Hematopoietic multipotent progenitor cell treated with erythropoietin and hydrocortisone succinate and interleukin-3 and kit ligand, for 17 days (in vitro differentiated cells): ENCODE results near the gene KRT13.
A peak's percentile ranks its signal among the peaks of the same experiment; 100 is the strongest.
"Not testable (repeated sequence)": the region's sequence is repeated elsewhere in the genome, so short reads cannot be mapped to it uniquely, and the experiment has no call there.

ENCODE experiments used
- DNase-seq: peaks from one replicate; pipeline ENCODE4 v3.0.0-alpha.2; 2015; ENCODE audit warnings: low spot score

Gene KRT13

DNA sequence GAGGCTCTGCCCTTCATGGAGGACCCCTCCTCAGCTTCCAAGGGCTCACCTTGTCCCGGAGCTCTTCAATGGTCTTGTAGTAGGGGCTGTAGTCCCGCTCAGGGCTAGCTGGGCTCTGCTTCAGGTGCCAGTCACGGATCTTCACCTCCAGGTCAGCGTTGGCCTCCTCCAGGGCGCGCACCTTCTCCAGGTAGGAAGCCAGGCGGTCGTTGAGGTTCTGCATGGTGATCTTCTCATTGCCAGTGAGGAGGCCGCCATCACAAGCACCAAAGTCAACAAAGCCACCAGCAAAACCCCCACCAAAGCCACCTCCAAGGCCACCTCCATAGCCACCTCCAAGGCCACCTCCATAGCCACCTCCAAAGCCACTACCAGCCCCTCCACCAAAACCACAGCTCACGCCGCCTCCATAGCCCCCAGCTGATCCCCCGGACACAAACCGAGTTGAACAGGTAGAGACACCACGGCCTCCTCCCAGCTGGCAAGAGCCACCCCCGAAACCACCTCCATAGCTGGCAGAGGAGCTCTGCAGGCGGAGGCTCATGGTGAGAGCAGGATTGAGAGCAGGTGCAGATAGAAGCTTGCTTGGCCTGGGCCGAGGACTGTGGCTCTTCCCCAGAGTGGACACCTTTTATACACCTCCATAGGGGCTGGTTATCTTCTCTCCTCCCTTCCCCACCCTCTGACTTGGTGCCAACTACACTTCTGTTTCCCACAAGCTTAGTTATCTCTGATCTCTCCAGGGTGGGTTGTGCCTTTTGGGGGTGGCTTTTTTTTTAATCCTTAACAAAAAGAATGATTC, at the start of gene KRT13:
KRT13 (minus strand) TSS at position 606 of the 802 bp plus-strand sequence; CDS start at position 544, 62 bp downstream.
- peak; percentile 13 for DNase-seq

DNA sequence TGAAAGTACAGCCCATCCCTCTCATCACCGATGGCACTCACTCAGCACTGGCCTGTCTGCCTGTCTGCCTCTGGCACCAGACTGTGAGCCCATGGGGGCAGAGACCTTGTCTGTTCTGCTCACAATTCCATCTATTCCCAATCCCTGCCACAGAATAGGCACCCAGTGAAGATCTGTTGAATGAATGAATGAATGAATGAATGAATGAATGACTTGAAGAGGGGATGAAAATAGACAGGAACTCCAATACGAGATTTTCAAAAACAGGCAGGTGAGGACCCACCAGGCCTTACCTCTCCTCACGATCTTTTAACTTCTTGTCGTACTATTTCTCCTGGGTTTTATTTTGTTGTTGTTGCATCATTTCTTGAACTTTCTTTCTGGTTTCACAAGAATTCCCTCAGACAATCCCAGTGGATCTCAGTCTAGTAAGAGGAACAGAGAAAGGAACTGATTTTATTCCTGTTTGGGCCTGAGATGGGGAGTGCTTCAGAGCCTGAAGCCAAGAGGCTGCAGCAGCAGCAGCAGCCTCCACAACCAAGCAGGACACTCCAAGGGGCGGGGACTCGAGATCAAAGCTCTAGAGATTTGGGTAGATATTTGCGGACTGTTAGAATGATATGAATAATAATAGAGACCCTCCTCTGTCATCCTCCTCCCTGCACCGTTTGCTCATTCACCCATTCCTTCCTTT, 48.7 kb upstream of the KRT13 start:
- DNase-seq, result no peak

DNA sequence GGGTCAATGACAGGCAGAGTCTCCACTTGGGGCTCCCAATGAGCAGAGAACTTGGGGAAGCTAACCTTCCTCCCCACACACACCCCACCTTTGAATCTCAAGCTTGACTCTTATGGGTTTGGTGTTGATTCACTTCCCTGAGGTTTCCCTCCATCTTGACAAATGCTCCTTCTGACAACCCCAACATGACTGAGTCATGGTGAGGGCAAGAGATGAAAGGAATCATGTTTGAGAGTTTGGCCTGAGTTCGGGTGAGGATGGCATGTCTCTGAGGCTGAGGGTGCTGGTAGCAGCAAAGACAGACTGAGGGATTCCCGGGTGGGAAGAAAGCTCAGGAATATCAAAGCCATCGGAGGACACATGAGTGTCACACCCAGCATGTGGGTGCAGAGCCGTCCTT, 47.8 kb upstream of the KRT13 start:
- DNase-seq, result no peak

DNA sequence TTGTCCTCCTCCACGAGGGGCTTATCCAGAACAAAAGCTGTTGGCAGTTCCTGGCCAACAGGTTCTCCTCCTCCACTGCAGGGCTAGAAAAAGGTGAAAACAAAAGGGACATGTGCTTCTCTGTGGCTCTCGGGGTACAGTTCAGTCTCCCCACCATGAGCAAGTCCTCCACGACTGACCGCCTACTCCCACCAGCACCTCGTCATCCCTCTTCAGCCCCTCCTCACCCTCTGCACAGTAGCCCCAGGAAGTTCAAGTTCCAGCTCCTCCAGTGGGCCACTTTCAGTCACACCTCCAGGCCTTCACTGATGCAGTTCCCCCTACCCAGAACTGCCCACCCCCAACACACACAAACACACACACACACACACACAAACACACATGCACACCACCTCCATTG, 47.0 kb upstream of the KRT13 start:
- no peak for DNase-seq

DNA sequence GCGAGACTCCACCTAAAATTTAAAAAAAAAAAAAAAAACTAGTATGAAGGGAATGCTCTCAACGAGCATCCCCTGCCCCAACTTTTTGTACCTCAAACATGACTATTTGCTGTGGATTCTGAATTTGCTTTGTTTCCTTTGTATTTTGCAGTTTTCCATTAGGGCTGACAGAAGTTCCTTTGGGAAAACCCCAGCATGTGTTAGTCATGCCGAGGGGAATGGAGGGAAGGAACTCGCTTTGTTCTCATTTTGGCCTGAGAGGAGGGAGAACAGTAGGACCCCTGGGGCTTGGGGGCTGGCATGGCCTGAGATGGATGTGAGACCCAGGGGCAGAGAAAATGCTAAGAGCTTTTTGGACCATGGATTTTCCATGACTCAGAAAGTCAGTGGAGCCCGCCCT, 46.0 kb upstream of the KRT13 start:
- no peak for DNase-seq

DNA sequence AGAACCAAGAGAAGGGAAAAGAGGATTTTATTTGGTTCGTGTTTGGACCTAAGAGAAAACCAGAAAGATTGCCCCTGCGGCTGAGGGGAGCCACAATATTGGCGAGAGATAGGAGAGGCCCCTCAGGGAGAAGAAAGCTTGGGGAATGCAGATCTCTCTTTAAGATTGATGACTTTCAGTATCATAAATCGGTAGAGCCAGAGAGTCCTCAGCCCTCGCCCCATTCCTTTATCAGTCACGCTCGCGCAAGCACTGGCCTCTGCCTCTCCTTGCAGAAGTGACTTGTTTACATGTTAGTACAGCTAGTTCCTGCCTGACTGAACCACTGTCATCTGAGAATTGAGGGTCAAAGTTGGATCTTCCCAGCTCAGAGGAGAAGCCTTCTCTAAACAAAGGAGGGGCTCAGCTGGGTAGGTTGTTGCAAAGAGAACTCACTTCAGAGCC, 44.2 kb upstream of the KRT13 start:
- peak; percentile 58 for DNase-seq

DNA sequence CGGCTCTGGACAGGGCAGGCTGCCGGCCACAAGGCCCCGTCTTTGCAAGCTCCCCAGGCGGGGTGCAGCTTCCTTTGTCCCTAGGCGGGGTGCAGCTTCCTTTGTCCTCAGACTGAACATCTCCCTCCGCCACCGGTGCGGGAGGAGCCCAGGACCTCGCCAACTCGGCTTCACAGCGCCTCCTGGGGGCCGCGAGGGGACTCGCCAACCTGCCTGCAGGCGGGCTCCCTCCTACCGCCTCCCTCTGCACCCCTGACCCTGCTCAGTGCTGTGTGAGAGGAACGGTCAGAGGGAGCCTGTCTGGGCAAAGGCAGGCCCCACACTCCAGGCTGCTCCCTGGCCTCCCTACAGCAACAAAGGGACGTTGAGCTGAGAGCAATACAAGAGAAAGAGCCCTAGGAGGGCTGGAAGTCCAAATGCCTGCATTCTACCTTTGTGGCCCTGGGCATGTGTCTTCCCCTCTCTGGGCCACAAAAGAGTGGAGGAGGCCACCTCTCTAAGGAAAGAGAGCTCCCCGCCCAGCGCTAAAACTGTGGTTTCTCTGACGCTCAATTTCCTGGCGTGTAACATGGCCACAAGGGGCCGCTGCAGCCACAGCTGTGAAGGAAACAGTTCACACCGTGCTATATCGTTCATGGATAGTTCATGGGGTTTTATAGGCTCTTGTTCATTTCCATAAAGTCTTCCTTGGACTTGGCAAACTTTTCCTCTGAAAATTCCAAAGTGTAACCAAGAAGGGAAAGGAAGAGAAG, 43.6 kb upstream of the KRT13 start:
- DNase-seq, result peak; percentile 77

DNA sequence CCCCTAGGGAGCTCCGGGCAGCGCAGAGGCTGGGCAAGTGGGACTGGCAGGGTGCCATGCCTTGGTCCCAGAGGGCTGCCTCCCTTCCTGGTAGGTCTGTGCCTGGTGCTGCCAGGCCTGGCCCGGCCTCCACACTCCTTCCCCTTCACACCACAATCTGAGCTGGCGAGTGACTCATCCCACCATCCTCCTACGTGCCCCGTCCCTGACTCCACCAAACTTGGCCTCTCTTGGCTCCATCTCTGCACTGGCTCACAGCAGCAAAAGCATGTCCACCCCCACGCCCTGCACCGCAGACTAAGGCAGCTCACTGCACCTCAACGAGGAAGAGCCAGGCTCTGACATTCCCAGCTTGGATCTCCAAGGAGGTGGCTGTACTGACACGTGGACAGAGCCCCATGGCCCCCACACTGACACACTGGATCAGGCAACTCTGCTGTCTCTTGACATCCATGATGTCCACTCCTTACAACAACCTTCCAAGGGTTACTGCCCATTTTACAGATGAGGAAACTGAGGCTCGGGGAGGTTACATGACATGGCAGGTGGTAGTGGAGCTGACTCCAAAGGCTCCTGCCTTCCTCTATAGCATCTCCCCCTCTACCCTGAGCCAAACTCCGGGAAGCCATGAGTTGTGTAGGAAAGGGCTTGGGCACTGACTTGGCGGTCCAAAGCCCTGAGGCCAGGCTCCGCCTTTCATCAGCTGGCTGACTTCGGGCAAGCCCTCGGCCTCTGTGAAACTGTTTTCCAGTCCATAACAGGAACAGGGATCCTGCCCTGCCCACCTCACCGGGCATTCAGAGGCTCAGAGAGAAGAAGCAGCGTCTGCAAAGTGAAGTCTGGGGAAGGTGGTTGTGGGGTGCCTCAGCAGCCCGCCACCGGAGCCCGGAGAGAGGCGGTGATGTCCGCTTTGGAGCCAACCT, 42.8 kb upstream of the KRT13 start:
- DNase-seq, result no peak

DNA sequence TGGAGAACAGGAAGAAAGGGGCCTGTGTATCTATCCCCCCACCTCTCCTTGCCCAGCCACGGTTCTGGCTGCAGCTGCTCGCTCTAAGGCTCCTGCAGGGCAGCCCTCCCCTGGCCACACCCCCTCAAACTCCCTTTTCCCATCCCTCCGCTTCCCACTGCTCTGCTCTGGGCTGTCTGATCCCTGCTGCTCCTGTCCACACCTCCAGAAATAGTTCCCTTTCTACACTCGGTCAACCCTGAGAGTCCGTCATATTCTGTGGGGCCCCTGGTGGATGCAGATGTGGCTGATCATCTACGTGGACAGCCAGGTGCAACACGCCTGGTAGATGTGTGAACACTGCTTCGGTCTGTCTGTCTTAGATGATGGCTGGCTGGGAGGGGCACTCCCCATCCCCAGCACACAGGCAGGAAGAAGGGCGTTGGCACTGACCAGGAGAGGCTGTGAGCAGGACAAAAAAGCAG, 42.0 kb upstream of the KRT13 start:
- no peak for DNase-seq

DNA sequence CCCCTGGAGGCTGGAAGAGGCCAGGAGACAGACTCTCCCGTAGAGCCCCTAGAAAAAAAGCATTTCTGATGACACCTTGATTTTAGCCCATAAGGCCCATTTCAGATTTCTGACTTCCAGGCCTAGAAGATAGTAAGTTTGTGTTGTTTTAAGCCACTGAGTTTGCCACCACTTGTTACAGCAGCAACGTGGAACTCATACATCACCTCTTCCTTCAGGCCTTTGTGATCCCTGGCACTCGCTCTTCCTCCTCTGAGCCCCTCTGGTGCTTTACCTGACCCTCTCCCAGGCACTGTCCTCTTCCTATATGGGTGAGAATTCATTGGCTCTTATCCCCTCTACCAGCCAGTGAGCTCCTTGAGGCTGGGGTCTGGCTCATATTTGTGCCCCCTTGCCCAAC, 41.4 kb upstream of the KRT13 start:
- DNase-seq, result no peak

DNA sequence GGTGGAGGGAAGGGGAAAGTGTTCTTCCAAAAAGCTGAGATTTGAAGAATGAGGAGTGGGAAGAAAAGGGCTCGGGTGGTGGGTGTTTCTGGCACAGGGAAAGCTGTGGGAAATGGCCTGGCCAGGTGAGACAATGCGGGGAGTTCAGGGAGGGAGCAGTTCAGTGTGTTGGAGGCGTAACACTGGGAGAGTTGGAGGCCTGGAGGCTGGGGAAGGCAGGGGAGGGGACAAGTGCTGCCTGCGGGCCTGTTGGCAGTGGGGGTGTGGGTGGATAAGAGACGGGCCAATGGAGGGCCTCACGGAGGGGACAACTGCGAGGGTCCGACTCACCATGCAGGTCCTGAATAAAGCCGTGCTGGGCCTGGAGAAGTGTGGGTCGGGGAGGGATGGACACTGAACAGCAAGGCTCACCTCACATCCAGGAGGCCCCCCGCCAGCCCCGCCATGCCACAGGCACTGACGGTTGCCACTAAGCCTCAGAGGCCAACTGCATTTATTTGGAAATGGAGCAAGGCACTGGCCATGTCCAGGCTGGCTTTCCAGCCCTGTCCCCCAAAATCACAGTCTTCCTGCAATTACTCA, 40.5 kb upstream of the KRT13 start:
- no peak for DNase-seq

DNA sequence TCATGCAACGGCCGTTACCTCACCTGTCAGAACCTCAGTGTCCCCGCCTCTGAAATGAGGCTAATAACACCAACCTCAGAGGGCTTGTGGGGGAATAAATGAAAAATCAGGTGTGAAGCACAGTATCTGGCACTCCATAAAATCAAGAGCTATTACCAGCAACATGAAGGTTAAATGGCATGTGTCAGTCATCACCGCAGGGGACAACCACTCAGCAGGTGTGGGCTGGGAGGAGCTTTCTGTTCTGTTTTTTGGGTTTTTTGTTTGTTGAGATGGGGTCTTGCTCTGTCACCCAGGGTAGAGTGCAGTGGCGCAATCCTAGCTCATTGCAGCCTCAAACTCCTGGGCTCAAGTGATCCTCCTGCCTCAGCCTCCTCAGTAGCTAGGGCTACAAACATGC, 39.5 kb upstream of the KRT13 start:
- no peak for DNase-seq

DNA sequence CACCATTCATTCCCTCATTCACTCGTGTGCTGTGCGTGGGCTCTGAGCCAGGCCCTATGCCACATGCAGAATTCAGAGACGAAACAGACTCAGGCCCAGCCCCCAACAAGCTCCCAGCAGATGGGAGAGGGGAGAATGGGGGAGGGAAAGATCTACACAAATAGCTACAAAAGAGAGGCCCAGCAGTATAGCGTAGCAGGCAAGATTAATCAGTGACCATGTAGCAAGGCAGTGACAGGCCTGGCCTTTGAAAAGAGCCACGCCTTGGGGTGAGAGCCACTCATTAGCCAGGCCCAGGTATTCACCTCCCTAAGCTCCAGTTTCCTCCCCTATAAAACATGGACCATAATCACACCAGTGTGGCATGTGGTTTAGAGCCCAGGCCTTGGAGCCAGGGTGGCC, 39.1 kb upstream of the KRT13 start:
- no peak for DNase-seq

DNA sequence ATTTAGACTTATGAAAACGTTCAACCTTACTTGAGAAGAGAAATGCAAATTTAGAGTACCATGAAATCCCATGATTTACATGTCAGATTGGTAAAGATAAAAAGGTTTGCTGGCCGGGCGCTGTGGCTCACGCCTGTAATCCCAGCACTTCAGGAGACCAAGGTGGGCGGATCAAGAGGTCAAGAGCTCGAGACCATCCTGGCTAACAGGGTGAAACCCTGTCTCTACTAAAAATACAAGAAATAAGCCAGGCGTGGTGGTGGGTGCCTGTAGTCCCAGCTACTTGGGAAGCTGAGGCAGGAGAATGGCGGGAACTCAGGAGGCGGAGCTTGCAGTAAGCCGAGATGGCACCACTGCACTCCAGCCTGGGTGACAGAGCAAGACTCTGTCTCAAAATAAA, 37.4 kb upstream of the KRT13 start:
- DNase-seq, result not testable (repeated sequence)

DNA sequence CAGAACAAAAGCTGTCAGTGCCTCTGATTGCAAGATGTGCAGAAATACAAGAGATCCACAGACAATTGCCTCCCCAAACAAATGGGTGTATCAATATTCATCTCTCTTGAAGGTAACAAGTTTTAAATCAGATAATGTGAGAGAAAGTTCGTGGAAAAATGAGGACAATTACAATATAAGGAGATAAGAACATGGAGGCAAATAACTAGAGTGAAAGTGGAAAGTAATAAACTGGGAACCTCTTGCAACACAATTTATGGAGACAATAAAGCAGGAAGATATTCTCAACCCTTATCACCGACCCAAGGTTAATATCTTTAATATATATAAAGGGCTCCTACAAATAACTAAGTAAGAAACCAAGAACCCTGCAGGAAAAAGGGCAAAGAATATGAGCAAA, 36.9 kb upstream of the KRT13 start:
- DNase-seq, result no peak

DNA sequence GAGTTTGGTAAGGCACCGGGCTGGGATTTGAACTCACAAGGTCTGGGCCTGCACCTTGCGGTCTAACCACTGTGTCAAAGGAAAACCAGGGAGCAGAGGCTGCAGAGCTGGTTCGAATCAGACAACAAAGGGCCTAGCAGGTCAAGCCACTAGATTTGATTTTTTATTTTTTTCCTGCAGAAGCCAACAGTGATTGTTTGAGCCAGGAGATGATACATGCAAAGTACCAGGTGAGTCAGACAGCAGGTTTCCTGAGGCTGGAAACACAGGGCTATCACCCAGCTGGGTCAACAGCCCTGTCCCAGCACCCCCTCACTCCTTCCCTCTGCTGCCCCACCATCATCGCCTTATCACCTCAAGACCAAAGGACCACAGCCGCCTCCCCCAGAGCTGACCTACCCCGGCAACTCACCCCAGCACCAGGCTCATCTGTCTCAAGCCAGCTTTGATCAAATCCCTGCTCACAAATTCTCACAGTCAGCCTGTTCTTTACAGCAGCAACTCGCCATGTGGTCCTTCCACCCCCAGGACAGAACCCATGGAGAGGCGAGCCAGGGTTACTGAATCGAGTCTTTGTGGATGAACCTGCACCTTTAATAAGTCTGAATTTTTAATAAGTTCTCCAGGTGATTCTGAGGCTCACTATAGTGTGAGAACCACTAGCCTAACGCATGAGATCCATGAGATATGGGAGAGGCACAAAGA, 35.7 kb upstream of the KRT13 start:
- no peak for DNase-seq

DNA sequence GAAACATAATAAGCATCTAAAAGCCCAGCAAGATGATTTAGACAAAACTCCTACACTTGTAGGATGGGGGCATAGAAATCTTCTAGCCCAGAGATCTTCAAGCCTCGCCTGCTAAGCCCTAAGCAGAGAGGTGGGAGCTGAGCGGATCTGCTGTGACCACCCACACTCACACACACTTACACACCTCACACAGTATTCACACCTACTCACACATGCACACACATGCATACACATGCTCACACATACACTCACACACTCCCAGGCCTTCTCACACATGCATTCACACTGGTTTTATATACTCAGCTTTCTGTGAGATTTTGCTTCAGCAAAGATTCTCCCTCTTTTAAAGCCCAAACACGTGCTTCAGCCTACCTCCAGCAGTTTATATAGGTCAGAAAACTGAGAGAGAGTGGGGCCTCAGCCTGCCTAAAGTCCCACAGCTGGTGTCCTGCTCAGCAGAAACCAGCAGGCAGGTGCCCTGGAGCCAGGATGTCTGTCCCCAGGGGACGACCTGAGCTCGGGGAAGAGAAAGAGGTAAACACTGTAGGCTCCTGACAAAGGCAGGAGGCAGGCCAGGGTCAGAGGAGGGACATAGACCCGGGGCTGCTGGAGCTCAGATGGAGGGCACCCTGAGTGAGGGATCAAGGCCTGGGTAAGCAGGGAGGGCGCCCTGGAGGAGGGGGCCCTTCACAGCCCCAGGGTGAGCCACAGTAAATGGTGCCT, 34.7 kb upstream of the KRT13 start:
- no peak for DNase-seq

DNA sequence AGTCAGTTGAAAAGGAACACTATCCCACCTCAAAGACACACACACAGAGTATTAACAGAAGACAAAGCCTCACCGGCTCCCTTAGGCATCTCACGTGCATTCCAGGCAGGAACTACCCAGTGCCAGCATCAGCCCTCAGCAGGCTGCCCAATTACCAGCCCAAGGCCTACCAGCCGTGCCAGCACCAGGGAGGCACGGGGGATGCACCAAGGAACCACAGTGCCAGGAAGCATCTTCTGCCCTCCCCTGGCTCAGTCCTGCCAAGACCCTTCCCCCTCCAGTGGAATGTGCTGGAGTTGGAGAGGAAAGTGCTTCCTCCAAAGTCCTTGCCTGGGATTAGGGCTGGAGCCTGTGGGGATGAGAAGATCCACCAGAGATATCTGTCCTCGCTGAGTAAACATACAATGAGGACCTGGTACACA, 33.7 kb upstream of the KRT13 start:
- no peak for DNase-seq

DNA sequence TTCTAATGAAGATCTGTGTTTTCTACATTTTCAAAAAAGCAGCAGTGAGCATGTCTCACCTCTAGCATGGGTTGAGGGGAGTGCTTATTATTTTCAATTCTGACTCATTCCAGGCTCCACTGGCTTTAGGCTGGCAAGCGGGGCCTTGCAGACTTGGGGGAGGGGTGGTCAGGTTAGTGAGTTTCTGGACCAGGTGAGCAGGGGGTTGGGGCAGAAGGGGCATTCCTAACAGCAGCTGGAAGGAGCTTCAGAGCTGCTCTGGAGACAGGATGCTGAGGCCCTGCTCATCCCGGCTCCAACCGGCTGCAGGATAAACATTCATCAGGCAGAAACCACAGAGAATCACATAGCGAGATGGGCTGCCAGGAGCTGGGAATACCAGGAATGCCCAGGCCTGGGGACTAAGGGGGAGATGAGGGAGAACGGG, 33.2 kb upstream of the KRT13 start:
- no peak for DNase-seq

DNA sequence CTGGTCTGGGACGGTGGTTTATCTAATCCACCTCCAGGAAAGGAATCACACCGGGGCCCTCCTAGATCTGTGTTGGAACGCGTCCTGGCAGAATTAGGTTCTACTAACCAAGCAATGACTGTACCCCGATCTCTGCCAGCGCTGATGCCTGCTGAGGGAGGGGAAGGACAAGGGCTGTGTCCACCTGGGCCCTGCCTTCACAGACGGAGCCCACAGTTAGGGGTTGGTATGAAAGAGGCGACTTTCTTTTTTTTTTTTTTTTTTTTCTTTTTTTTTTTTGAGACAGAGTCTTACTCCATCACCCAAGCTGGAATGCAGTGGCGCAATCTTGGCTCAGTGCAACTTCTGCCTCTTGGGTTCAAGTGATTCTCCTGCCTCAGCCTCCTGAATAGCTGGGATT, 32.6 kb upstream of the KRT13 start:
- DNase-seq, result no peak
